Heart left ventricle (tissue), 13 donors: ENCODE data around the gene ILDR1.

Source experiments
- CTCF ChIP-seq, 12 donors: fragments of 200-600 bp; sonication (generic) in 4 of 12; IDR thresholded peaks; one replicate each; pipeline versions ENCODE4 v1.5.0 to v1.8.0; 2018 to 2022; ENCODE audit warnings: antibody characterized with exemption in 12 of 12, mild to moderate bottlenecking in 5 of 12
- POLR2A ChIP-seq, 2 donors: fragments of 450-650 bp; IDR thresholded peaks; one replicate each; pipeline ENCODE4 v1.6.1; 2017; ENCODE audit warnings: antibody characterized with exemption in 2 of 2, mild to moderate bottlenecking in 2 of 2, moderate library complexity in 2 of 2
- donor health status: ischemic (EF 13 %, LVEDD 7.1; RV severe dilation, severe dysfunction).
- donor health status: DM: no; HTN: yes; CAD: no.
- donor health status: DM: no; HTN: no; CAD: no.
- donor health status: ischemic (EF 25% LVEDD 6.9; RV normal size, moderate dysfunction).
- donor health status: ischemic (EF 25% LVEDD 5.7; RV mildly dilated, moderate dysfunction).
- donor health status: ischemic (EF 35%, LVEDD 5.7; RV mildly dilated, moderate dysfunction).
- donor health status: nonischemic (EF 11% LVEDD 7.7; RV severe dilation, severe dysfunction).
- donor health status: DM: yes; HTN: yes; CAD: no.
- donor health status: PGD.
- donor health status: ischemic (EF 29% LVEDD 5.4; RV normal size, mild dysfunction).
- donor health status: nonischemic (EF 23%, LVEDD 6.1; RV moderate dilation, normal function).

- TF ChIP-seq CTCF (IDR thresholded peaks at IDR 0.05) = no peak
- TF ChIP-seq POLR2A (IDR thresholded peaks at IDR 0.05) = no peak
These were observed 38.1 kb upstream of the ILDR1 start for GRCh38 chr3:122060040-122060698.
